GM12872 (cell line): ENCODE results near the gene PEX10.

Source experiments
- CTCF ChIP-seq: IDR thresholded peaks from 3 replicates; pipeline ENCODE4 v1.5.1; 2011; ENCODE audit warnings: low read depth, mild to moderate bottlenecking, low read length, moderate library complexity; ENCODE audit not compliant: insufficient read depth

PEX10 gene

GRCh38 chr1:2374252-2375155 lies 37.9 kb downstream of the PEX10 start:
- no peak for TF ChIP-seq CTCF

- no peak for TF ChIP-seq CTCF
These were observed 38.7 kb downstream of the PEX10 start for GRCh38 chr1:2373551-2374251.

- no peak for TF ChIP-seq CTCF
These were observed 39.5 kb downstream of the PEX10 start for GRCh38 chr1:2372551-2373490.

GRCh38 chr1:2368053-2368744 lies 44.2 kb downstream of the PEX10 start:
- no peak for TF ChIP-seq CTCF

GRCh38 chr1:2363847-2364513 lies 48.4 kb downstream of the PEX10 start:
- no peak for TF ChIP-seq CTCF

GRCh38 chr1:2360588-2361364 lies 51.6 kb downstream of the PEX10 start:
- no peak for TF ChIP-seq CTCF
